GM23338 (cell line): ENCODE results near the gene LORICRIN. TPM values are rescaled to one million over a fixed set of nuclear protein-coding genes. Genes with fewer than 3 reads are reported as not detected.

Experiments used
- ATAC-seq: fragments of 200-7000 bp; cut with Tn5 transposase; 3 replicates; pipeline ENCODE4 v1.9.1; 2020
- DNase-seq: peaks from one replicate; pipeline ENCODE4 v3.0.0-alpha.2; 2015; ENCODE audit warnings: low spot score
- H2AFZ ChIP-seq: fragments of 200-600 bp; sonication (generic); 2 replicates; pipeline ENCODE4 v1.8.0; 2016; ENCODE audit warnings: antibody characterized with exemption, mild to moderate bottlenecking, moderate library complexity
- H3F3A ChIP-seq: fragments of 200-600 bp; sonication (generic); replicated peaks from 2 replicates; pipeline ENCODE4 v1.8.0; 2017; ENCODE audit warnings: antibody characterized with exemption, mixed run types, low read depth
- H3K27ac ChIP-seq: fragments of 200-600 bp; sonication (generic); 2 replicates; pipeline ENCODE4 v1.6.1; 2016; ENCODE audit warnings: low read depth
- H3K27me3 ChIP-seq: fragments of 200-600 bp; sonication (generic); 2 replicates; pipeline ENCODE4 v1.8.0; 2016; ENCODE audit warnings: mild to moderate bottlenecking, mixed run types, moderate library complexity; ENCODE audit not compliant: insufficient read depth
- H3K36me3 ChIP-seq: fragments of 200-600 bp; sonication (generic); 2 replicates; pipeline ENCODE4 v1.8.0; 2016; ENCODE audit warnings: mild to moderate bottlenecking; ENCODE audit not compliant: insufficient read depth
- H3K4me1 ChIP-seq: fragments of 200-600 bp; sonication (generic); 2 replicates; pipeline ENCODE4 v1.8.0; 2016; ENCODE audit warnings: mild to moderate bottlenecking, moderate library complexity; ENCODE audit not compliant: insufficient read depth
- H3K4me2 ChIP-seq: fragments of 200-600 bp; sonication (generic); 2 replicates; pipeline ENCODE4 v1.7.1; 2017; ENCODE audit warnings: mixed run types
- H3K4me3 ChIP-seq: fragments of 200-600 bp; sonication (generic); 2 replicates; pipeline ENCODE4 v1.6.1; 2016; ENCODE audit warnings: mixed run types
- H3K79me2 ChIP-seq: fragments of 200-600 bp; sonication (generic); replicated peaks from 2 replicates; pipeline ENCODE4 v1.8.0; 2017; ENCODE audit warnings: mild to moderate bottlenecking; ENCODE audit not compliant: insufficient read depth
- H3K9me2 ChIP-seq: fragments of 200-600 bp; sonication (generic); 2 replicates; pipeline ENCODE4 v1.8.0; 2017; ENCODE audit not compliant: insufficient read depth
- H4K20me1 ChIP-seq: fragments of 200-600 bp; sonication (generic); replicated peaks from 2 replicates; pipeline ENCODE4 v1.8.0; 2017; ENCODE audit warnings: mild to moderate bottlenecking; ENCODE audit not compliant: insufficient read depth
- H3K27ac Mint-ChIP-seq: 2 replicates; pipeline ENCODE4 v1.8.0; 2020; ENCODE audit warnings: inconsistent platforms, mild to moderate bottlenecking, moderate library complexity, mixed read lengths
- H3K27me3 Mint-ChIP-seq: 3 replicates; pipeline ENCODE4 v1.8.0; 2022; ENCODE audit warnings: low read depth, mild to moderate bottlenecking, moderate library complexity, mixed read lengths, inconsistent platforms; ENCODE audit not compliant: insufficient read depth, poor library complexity
- H3K36me3 Mint-ChIP-seq: 3 replicates; pipeline ENCODE4 v1.8.0; 2021; ENCODE audit warnings: low read depth, mild to moderate bottlenecking, inconsistent platforms, moderate library complexity, mixed read lengths
- H3K4me1 Mint-ChIP-seq: 3 replicates; pipeline ENCODE4 v1.8.0; 2020; ENCODE audit warnings: mild to moderate bottlenecking, inconsistent platforms, mixed read lengths
- H3K4me3 Mint-ChIP-seq: 3 replicates; pipeline ENCODE4 v1.8.0; 2021; ENCODE audit warnings: moderate library complexity, mild to moderate bottlenecking, inconsistent platforms, mixed read lengths
- H3K9me3 Mint-ChIP-seq: 3 replicates; pipeline ENCODE4 v1.8.0; 2020; ENCODE audit warnings: moderate library complexity, mild to moderate bottlenecking, inconsistent platforms, mixed read lengths
- CREB1 ChIP-seq: fragments of 250-450 bp; sonication (Bioruptor Pico); IDR thresholded peaks from 2 replicates; pipeline ENCODE4 v1.5.0; 2020; ENCODE audit warnings: low read depth, mild to moderate bottlenecking, moderate library complexity
- CTCF ChIP-seq, 2 experiments: fragments of 200-600 bp in 1 of 2; sonication (generic) in 1 of 2; conservative IDR thresholded peaks; 2 replicates each; pipeline versions ENCODE4 v1.5.1 to v1.6.1; 2016 to 2017; ENCODE audit warnings: antibody characterized with exemption in 2 of 2, low read depth in 2 of 2, mild to moderate bottlenecking in 2 of 2, moderate library complexity in 1 of 2
- ETS1 ChIP-seq: IDR thresholded peaks from 2 replicates; pipeline ENCODE4 v1.6.1; 2016; ENCODE audit warnings: antibody characterized with exemption
- EZH2 ChIP-seq: fragments of 200-600 bp; sonication (generic); IDR thresholded peaks from one replicate; pipeline ENCODE4 v1.8.0; 2017; ENCODE audit warnings: antibody characterized with exemption, mild to moderate bottlenecking, low read depth; ENCODE audit not compliant: unreplicated experiment
- EZH2phosphoT487 ChIP-seq: fragments of 200-600 bp; sonication (generic); IDR thresholded peaks from one replicate; pipeline ENCODE4 v1.8.1; 2018; ENCODE audit warnings: antibody characterized with exemption; ENCODE audit not compliant: unreplicated experiment
- JUNB ChIP-seq: IDR thresholded peaks from one replicate; pipeline ENCODE4 v1.6.1; 2016; ENCODE audit warnings: antibody characterized with exemption; ENCODE audit not compliant: unreplicated experiment
- NANOG ChIP-seq: IDR thresholded peaks from 2 replicates; pipeline ENCODE4 v1.6.1; 2016; ENCODE audit warnings: antibody characterized with exemption, borderline replicate concordance
- POLR2AphosphoS5 ChIP-seq: IDR thresholded peaks from 2 replicates; pipeline ENCODE4 v1.6.1; 2016; ENCODE audit warnings: antibody characterized with exemption, low read depth
- REST ChIP-seq: IDR thresholded peaks from one replicate; pipeline ENCODE4 v1.6.1; 2018; ENCODE audit warnings: antibody characterized with exemption; ENCODE audit not compliant: unreplicated experiment
- STAT1 ChIP-seq: IDR thresholded peaks from one replicate; pipeline ENCODE4 v1.6.1; 2016; ENCODE audit warnings: antibody characterized with exemption; ENCODE audit not compliant: unreplicated experiment
- ZNF114 ChIP-seq: fragments of 250-450 bp; sonication (Bioruptor Pico); IDR thresholded peaks from 2 replicates; pipeline ENCODE4 v1.5.0; 2020; ENCODE audit warnings: mild to moderate bottlenecking, moderate library complexity
- ZNF331 ChIP-seq: fragments of 250-450 bp; sonication (Bioruptor Pico); IDR thresholded peaks from 2 replicates; pipeline ENCODE4 v1.5.0; 2020; ENCODE audit warnings: low read depth, mild to moderate bottlenecking, moderate library complexity
- ZNF462 ChIP-seq: fragments of 250-450 bp; sonication (Bioruptor Pico); IDR thresholded peaks from 2 replicates; pipeline ENCODE4 v1.5.0; 2020; ENCODE audit warnings: mild to moderate bottlenecking, moderate library complexity
- polyA plus RNA-seq: library from polyadenylated mRNA; unstranded; fragments of >200 nt; fragmentation: Nextera tagmentation; extraction: Ambion mirVana; gene quantifications from 2 replicates; pipeline ENCODE4 v1.2.1, GENCODE V29; 2016
- total RNA-seq: library from RNA; depleted of rRNA; stranded (reverse); fragments of >200 nt; shearing (Covaris generic); gene quantifications from 2 replicates; pipeline ENCODE4 v1.2.3, GENCODE V29; 2014

The LORICRIN gene
- total and polyA plus RNA-seq, 2 experiments from 2014 or later = 0.23 TPM; not detected in 1

GRCh38 chr1:153265457-153265856 lies 6.0 kb downstream of the LORICRIN start:
- Mint-ChIP-seq H3K4me3 (no peak overlapping the region), H3K4me1 (peaks cover 16% of the 10 kb centered on the region), H3K27ac (no peak overlapping the region), H3K27me3 (peaks cover 25% of the 10 kb centered on the region), H3K36me3 (no peaks in the 10 kb centered on the region; the same call in 2 of the 3 replicates), H3K9me3 (no peaks in the 10 kb centered on the region; the same call in 2 of the 3 replicates)
- H4K20me1 ChIP-seq = 0 out of 2 replicates have a peak, but pooled peaks cover 3% of the 10 kb centered on the region
- no peaks in the 10 kb centered on the region for H3K9me2 ChIP-seq
- H2AFZ ChIP-seq = no peak overlapping the region
- no peak overlapping the region for H3K27ac ChIP-seq
- H3K4me1 ChIP-seq = peaks cover 12% of the 10 kb centered on the region
- no peaks in the 10 kb centered on the region for H3K79me2 ChIP-seq
- H3K27me3 ChIP-seq = peaks cover 48% of the 10 kb centered on the region
- DNase-seq (no peak), ATAC-seq (no peak)
- TF ChIP-seq CREB1 (CRISPR knock-in tag) (no peak), EZH2 (no peak), CTCF (conservative IDR thresholded peaks at IDR 0.05; ENCODE audit: low read depth in 2 of 2) (no peak), NANOG (no peak), ZNF114 (CRISPR knock-in tag) (no peak), STAT1 (no peak), POLR2AphosphoS5 (no peak), ZNF462 (CRISPR knock-in tag) (no peak), ZNF331 (no peak), EZH2phosphoT487 (no peak), JUNB (no peak), REST (no peak), ETS1 (no peak)
- no peaks in the 10 kb centered on the region for H3K36me3 ChIP-seq
- H3K4me3 ChIP-seq = no peak overlapping the region
- no peak overlapping the region for H3K4me2 ChIP-seq
- H3F3A ChIP-seq = peaks cover 9% of the 10 kb centered on the region; the same call in 1 of the 2 replicates
